HG03558 (cell line): ENCODE measurements around the gene PPP4R4.
"Not testable (repeated sequence)": the region's sequence is repeated elsewhere in the genome, so short reads cannot be mapped to it uniquely, and the experiment has no call there.

ENCODE experiments used
- ATAC-seq: cut with Tn5 transposase; IDR thresholded peaks from one replicate; pipeline ENCODE4 v1.9.1; 2021; ENCODE audit warnings: moderate number of reproducible peaks; ENCODE audit not compliant: unreplicated experiment; ENCODE audit errors: extremely low read depth

Gene PPP4R4

GRCh38 chr14:94143239-94143638, 30.9 kb upstream of the PPP4R4 start:
- no peak for ATAC-seq

DNA sequence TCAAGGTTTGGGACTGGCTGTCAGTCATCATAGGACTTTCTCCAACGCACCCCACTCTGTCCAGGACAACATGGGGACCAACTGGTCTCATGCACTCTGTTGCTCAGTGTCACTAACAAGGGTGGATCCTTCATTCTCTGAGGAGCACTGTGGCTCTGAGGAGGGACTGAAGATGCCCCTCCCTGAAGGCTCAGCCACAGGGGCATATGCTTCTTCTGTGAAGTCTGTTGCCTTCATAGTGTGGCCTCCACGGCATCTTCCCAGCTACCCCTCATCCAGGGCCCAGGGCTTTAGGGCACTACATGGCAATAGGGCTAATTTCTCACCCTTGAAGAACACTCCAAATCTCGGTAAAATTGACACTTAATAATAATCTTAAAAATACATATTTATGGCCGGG, 30.4 kb upstream of the PPP4R4 start:
- ATAC-seq = no peak

DNA sequence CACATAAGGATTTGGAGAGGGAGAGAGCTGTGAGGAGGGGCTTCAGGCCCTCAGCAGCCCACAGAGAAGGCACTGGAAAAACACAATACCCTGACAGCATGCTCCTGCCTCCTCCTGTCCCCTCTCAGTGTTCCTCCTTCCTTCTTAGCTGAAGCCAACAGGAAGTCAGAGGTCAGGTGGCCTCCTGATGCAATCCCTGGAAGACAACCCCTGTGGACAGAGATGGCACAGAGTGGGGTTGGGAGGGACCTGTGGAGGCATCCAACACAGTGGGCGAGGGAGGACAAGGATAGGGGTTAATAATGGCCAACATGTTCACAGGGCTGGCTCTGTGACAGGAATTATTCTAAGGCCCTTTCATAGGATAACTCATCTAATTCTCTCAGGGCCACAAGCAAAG, 29.4 kb upstream of the PPP4R4 start:
- ATAC-seq = no peak

DNA sequence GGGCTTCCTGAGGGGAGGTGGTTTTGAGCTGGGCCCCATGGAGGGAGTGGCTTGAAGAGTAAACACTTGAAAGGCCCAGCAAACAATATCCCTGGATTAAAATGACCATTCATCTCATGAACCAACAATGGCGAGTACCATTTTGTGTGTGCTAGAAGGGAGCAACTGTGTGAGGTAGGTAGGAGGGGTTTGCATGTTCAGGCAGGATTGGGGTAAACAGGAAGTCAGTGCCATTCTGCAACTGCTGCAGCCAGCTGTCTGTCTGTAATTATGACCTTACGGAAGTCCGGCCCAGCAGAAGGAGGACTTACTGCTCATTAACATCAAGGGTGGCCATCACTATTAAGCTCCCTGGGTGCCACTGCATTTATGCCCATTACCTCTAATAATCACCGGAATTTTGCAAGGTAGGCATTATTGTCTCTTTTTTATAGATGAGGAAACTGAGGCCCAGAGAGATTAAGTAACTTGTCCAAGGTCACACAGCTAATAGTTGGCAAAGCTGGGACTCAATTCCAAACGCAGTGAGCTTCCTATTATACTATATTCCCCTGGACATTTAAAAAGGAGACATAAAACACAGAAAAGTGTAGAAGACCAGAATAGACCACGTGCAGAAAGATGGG, 28.1 kb upstream of the PPP4R4 start:
- ATAC-seq = no peak

DNA sequence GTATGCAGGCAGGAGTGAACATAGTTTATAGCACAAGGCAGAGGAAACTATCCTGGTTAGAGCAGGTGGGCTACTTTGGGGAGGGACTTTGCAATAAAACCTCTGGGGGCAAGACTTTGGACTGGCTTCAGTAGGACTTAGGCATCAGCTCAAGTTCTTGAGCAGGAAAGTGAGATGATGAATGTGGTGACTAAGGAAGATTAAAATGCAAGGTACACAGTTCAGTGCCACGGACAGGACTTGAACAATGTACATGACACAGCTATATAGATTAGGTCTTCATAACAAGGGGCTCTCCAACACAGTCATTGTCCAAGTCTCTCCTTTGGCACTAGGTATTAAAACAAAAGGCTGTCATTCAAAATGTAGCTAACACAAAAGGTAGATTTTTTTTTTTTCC, 21.4 kb upstream of the PPP4R4 start:
- ATAC-seq = no peak

DNA sequence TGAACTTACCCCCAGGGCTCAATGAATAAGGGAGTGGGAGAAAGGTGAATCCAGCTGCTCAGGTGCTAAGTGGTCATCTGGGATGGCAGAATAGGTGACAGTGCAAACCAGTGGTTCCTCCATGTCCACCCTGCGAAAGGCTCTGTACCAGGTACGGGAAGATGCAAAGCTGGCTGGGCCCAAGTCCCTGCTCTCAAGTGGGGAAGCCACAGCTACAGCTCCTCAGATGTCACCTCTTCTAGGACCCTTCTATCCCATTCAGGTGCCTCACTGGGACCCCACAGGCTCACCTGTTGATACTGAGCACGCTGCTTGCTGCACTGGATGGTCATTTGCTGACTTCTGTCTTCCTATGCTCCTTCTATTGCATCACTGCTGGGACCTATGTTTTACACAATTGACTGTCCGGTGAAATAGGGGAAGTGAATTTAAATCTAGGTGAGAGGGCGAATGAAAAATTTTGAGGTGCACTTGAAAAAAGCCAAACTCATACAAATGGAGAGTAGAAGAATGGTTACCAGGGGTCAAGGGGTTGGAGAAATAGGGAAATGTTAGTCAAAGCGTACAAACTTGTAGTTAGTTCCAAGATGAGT, 20.3 kb upstream of the PPP4R4 start:
- no peak for ATAC-seq

GRCh38 chr14:94156143-94156542, 18.0 kb upstream of the PPP4R4 start:
- not testable (repeated sequence) for ATAC-seq

DNA sequence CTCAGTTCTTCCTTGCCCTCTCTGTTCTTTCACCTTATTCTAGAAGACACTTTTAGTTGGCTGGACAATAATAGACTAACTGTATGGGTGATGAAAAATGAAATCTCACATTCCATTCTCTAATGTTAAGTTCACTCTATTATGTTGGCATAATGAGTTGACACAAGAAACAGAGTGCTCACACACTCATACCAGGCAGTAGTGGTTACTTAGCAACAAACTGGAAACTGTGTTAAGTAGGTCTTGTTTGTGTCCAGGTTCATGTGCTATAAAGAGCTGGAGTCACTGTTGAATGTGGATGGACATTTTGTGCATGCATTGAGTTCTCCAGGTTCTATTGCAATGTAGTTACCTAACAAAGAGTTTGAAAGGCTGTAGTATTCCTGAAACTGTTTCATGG, 16.9 kb upstream of the PPP4R4 start:
- no peak for ATAC-seq

DNA sequence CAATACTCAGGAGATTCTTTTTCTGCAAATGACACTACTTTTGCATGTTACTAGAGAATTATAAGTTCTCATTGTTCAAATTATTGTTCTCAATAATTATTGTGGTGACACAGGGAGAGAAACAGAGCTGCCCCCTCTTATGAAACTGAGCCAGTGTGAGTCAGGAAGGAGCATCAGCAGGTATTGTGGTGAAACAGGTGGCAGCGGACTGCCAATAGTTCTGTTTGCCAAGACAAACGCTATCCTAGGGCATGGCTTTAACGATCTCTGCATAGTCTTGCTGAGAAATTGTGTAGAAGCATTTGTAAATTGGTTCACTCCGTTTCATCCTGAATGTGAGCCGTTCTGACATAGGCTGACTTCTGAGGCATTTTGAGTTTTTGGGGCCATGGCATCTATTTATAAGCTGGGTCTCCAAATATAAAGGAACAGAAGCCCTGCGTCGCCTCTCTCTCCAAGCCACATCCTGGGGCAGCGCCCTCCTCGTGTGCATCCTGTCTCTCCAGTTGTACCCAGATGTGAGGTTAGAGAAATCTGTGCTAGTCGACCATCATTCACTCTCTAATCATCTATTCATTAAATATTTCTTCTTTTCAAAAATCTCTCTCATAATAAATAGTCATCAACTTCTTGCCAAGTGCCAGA, 15.8 kb upstream of the PPP4R4 start:
- ATAC-seq = no peak

- no peak for ATAC-seq
Observed at GRCh38 chr14:94161058-94161457, 13.1 kb upstream of the PPP4R4 start.

GRCh38 chr14:94161981-94162380, 12.1 kb upstream of the PPP4R4 start:
- ATAC-seq = no peak

- no peak for ATAC-seq
Observed at GRCh38 chr14:94162466-94162865, 11.7 kb upstream of the PPP4R4 start.

GRCh38 chr14:94163796-94164195, 10.3 kb upstream of the PPP4R4 start:
- no peak for ATAC-seq

DNA sequence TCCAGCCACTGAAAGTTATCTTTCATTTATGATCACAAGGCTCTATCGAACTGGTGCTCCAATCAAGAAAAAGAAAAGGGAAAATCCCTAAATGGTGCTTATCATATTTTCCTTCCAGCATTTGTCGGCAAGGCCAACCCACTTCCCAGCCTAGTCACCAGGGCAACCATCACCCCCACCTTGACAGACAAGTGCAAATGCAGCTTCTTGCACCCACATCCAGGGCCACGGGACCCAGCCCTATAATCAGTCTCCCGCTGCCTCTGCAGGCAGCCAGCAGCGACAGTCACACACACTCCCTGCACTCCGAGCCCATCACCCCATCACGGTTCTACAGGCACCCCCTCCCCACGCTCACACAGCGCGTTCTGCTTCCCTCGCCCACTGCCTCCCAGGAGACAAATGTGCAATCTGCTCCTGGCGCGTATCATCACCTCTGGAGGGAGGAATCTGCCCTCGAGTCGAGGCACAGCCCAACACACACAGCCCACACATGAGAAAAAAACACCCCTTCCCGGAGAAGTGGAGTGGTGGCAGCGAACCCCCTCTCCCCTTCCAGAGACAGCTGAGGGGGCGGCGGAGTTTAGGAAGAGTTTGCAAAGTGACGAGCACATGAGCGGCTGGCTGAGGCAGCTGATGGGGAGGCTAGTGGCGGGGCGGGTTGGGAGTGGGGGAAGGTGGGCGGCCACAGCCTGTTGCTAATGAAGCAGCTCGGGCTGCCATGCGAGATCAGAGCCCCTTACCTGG, 9.3 kb upstream of the PPP4R4 start:
- ATAC-seq = no peak

DNA sequence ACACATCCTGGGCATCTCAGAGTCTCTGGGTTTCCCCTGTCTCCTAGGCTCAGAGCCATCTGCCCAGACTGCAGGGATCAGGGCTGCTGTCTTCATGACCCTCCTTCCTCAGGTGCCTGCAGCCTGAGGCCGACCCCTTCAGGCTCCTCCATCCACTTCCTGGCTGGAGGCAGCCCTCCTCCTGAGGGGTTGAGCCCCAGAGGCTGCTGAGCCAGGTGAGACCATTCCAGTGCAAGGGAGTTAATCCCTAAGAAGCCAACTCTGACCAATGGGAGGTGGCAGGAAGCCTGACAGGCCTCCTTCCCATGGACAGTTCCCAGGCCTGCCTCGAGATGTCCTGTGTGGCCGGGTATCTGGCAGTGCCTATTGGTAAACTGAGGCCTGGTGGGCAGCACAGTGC, 8.4 kb upstream of the PPP4R4 start:
- no peak for ATAC-seq

DNA sequence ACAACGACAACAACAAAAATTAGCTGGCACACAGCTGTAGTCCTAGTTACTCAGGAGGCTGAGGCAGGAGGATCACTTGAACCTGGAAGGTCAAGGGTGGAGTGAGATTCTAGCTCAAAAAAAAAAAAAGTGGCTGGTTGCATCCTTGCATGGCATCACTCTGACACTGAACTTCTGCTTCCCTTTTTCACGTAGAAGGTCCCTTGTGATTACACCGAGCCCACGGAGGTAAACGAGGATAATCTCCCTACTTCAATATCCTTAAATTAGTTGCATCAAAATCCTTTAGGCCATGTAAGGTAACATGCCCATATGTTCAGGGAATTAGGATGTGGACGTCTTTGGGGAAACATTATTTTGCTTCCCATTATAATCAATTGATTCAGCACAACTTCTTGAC, 4.0 kb upstream of the PPP4R4 start:
- no peak for ATAC-seq

DNA sequence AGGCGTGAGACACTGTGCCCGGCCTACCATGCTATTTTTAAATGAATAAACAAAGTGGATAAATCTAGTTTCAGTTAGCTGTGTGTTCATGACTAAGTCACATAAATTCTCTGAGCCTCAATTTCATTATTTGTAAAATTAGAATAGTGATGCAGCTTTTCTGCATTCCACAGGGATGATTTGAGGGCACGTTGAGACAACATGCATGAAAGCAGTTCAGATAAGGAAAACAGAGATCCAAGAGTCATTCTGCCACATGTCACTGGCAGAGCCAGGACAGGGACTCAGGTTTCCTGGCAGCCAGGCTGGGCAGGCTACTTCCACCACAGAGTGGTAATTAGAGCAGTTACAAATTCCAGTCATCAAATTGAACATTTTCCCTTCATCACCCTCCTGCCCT, 2.9 kb upstream of the PPP4R4 start:
- ATAC-seq = no peak

DNA sequence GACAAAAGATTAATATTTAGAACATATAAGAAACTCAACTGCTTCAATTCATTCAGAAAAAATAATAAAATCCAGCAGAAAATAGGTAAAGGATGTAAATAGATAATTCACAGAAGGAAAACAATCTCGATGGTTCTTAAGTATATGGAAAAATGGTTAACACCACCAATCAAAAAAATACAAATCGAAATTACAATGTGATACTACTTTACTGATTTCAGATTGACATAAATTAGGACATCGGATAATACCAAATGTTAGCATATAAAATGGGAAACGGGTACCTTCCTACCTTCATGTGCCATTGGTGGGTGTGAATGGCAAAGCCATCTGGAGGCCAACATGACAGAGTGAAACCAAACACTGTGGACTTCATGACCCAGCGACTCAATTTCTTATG, 1.6 kb upstream of the PPP4R4 start:
- ATAC-seq = no peak

DNA sequence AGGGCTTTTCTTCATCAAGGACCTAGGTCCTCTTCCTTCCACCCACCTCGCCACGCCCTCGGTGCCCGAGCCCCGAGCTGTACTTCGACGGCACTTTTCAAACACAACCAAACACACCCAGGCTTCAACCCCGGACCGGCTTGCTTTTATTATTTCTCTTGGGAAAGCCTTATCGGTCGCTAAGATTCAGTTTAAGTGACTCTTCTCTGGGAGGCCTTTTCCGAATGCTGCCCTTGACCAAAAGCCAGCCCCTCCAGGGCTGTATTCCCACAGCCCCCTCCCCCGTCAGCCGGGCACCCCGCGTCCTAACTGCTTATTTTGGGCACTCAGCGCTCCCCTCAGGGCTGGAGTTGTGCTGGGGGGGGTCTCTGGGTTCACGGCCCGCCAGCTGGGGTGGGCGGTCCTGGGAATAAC, 644 bp upstream of the PPP4R4 start:
- no peak for ATAC-seq

DNA sequence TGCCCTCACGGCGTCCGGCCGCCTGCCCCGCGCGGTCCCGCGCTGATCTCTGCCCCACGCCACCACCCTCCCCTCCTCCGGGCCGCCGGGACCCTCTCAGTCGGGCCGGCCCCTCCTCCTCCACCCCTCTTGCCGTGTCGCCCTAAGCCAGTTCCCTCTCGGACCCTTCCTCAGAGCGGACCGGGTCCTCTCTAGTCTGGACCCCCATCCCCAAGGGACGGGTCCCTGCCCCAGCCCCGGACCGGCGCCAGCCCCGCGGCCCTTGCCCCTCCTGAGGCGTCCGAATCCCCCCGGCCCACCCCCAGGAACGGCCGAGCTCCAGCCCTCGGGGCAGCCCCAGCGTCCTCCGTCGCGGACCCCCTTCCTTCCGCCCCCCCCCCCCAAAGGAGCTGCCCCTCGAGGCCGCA, 485 bp downstream of the PPP4R4 start:
- ATAC-seq = no peak

DNA sequence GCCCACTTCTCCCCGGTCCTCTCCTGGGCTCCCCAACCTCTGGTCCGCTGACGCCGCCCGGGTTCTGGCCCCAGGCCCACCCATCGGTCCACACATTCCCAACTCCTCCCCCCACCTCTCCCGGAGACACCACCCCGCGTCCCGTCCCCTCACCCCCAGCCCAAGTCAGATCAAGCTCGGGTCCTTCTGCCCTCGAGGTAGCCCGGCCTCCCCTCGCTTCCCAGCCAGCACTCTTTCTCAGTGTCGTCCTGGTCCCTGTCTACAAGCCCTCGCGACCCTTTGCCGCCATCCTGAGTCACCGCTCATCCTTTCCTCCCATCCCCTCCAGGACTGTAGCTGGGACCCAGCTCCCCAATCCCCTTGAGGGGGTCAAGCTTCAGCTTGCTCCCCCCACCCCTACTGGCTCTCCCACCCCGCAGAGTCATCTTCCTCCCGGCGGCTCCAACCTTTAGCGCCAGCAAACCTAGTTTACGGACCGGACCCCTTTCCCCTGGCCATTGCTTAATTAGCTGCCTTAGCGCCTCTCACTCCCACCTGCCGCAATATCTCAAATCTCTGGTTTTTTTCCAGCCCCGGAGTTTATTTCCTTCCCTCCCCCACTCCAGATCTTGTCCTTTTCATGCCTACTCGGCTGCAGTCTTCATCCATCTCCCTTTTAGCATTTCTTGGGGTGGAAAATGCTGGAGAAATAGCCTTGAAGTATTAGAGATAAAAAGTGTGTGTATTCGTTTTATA, 1.1 kb downstream of the PPP4R4 start:
- ATAC-seq = no peak
